ENCODE data around the gene HBS1L.

GRCh38 chr6:134938896-134939295 is 115.7 kb downstream of the HBS1L start:
- no peak for TF ChIP-seq CTCF (tag by site-specific recombination; IDR thresholded peaks at IDR 0.05)
- no peak for TF ChIP-seq ZNF792 (tag by site-specific recombination; IDR thresholded peaks at IDR 0.05)
- no peak for TF ChIP-seq SP3 (tag by site-specific recombination; IDR thresholded peaks at IDR 0.05)
